Fibroblast of gingiva (primary cell): ENCODE results near the gene CIDEB.

ENCODE experiments used
- DNase-seq: peaks from one replicate; pipeline ENCODE4 v3.0.0-alpha.2; 2011; ENCODE audit warnings: low read depth

Gene CIDEB

GRCh38 chr14:24269910-24270536 is 37.8 kb downstream of the CIDEB start:
- DNase-seq, result no peak

GRCh38 chr14:24269368-24269767 is 38.4 kb downstream of the CIDEB start:
- DNase-seq, result no peak

- no peak for DNase-seq
These were observed 39.6 kb downstream of the CIDEB start for GRCh38 chr14:24268225-24268624.

GRCh38 chr14:24267516-24267915 is 40.3 kb downstream of the CIDEB start:
- no peak for DNase-seq

GRCh38 chr14:24266344-24267244 is 41.2 kb downstream of the CIDEB start:
- no peak for DNase-seq

- no peak for DNase-seq
These were observed 43.5 kb downstream of the CIDEB start for GRCh38 chr14:24264298-24264697.

- no peak for DNase-seq
These were observed 43.9 kb downstream of the CIDEB start for GRCh38 chr14:24263848-24264247.

- DNase-seq, result no peak
These were observed 44.7 kb downstream of the CIDEB start, which contains the start of gene TGM1 for GRCh38 chr14:24262821-24263733. TSS of gene TGM1 (minus strand) at chr14:24263177. CDS start at chr14:24262352, 825 bp downstream.

- no peak for DNase-seq
These were observed 45.8 kb downstream of the CIDEB start for GRCh38 chr14:24261969-24262327.

GRCh38 chr14:24261256-24261968 is 46.4 kb downstream of the CIDEB start:
- DNase-seq, result no peak

GRCh38 chr14:24260780-24261157 is 47.0 kb downstream of the CIDEB start:
- DNase-seq, result no peak

GRCh38 chr14:24260026-24260779 is 47.6 kb downstream of the CIDEB start:
- no peak for DNase-seq

- no peak for DNase-seq
These were observed 48.3 kb downstream of the CIDEB start for GRCh38 chr14:24259282-24260025.

GRCh38 chr14:24258548-24259265 is 49.1 kb downstream of the CIDEB start:
- DNase-seq, result no peak

GRCh38 chr14:24258119-24258518 is 49.7 kb downstream of the CIDEB start:
- no peak for DNase-seq

GRCh38 chr14:24256960-24257359 is 50.8 kb downstream of the CIDEB start:
- no peak for DNase-seq

- DNase-seq, result no peak
These were observed 51.7 kb downstream of the CIDEB start for GRCh38 chr14:24255931-24256711.

GRCh38 chr14:24255438-24255837 is 52.3 kb downstream of the CIDEB start:
- DNase-seq, result no peak
